SU-DHL-6 (cell line): ENCODE measurements around the gene OR2H2.

Source experiments
- H2AFZ ChIP-seq: fragments of 200-600 bp; sonication (generic); 2 replicates; pipeline ENCODE4 v1.6.1; 2014; ENCODE audit warnings: low read depth, mild to moderate bottlenecking, moderate library complexity, mixed read lengths, antibody characterized with exemption, low read length; ENCODE audit not compliant: severe bottlenecking
- H3F3A ChIP-seq: fragments of 200-600 bp; shearing (Covaris generic); 2 replicates; pipeline ENCODE4 v1.6.0; 2016; ENCODE audit warnings: antibody characterized with exemption, mild to moderate bottlenecking; ENCODE audit not compliant: insufficient read depth
- H3K27ac ChIP-seq: fragments of 200-600 bp; sonication (generic); 2 replicates; pipeline ENCODE4 v1.5.1; 2016; ENCODE audit warnings: low read depth, mild to moderate bottlenecking, low read length, moderate library complexity, mixed read lengths
- H3K27me3 ChIP-seq: fragments of 200-600 bp; sonication (generic), shearing (Covaris generic); 2 replicates; pipeline ENCODE4 v1.6.0; 2014; ENCODE audit warnings: mild to moderate bottlenecking, low read length
- H3K36me3 ChIP-seq: fragments of 200-600 bp; sonication (generic); 2 replicates; pipeline ENCODE4 v1.6.1; 2014; ENCODE audit warnings: mild to moderate bottlenecking, low read length, mixed read lengths
- H3K4me2 ChIP-seq: fragments of 300-600, 200-600 bp; shearing (Covaris generic), sonication (generic); 2 replicates; pipeline ENCODE4 v1.6.0; 2014; ENCODE audit warnings: low read length, low read depth, mild to moderate bottlenecking; ENCODE audit not compliant: poor library complexity, severe bottlenecking
- H3K4me3 ChIP-seq: fragments of 200-600 bp; sonication (generic); 2 replicates; pipeline ENCODE4 v1.5.1; 2014; ENCODE audit warnings: antibody characterized with exemption, low read length, mild to moderate bottlenecking, mixed read lengths; ENCODE audit not compliant: insufficient read depth, poor library complexity, severe bottlenecking
- H3K79me2 ChIP-seq: fragments of 200-600 bp; sonication (generic); 2 replicates; pipeline ENCODE4 v1.6.1; 2014; ENCODE audit warnings: mild to moderate bottlenecking, low read length, moderate library complexity; ENCODE audit not compliant: insufficient read depth
- H3K9ac ChIP-seq: fragments of 200-600 bp; sonication (generic); 2 replicates; pipeline ENCODE4 v1.7.0; 2014; ENCODE audit warnings: mild to moderate bottlenecking, low read length
- H3K9me2 ChIP-seq: fragments of 200-600 bp; sonication (generic); replicated peaks from 2 replicates; pipeline ENCODE4 v1.6.1; 2014; ENCODE audit warnings: low read length; ENCODE audit not compliant: insufficient read depth
- H3K9me3 ChIP-seq: fragments of 200-600 bp; sonication (generic); 2 replicates; pipeline ENCODE4 v1.6.1; 2014; ENCODE audit warnings: low read length, mixed read lengths; ENCODE audit not compliant: insufficient read depth
- H4K20me1 ChIP-seq: fragments of 200-600 bp; sonication (generic); 2 replicates; pipeline ENCODE4 v1.6.1; 2014; ENCODE audit warnings: low read depth, mild to moderate bottlenecking, antibody characterized with exemption, low read length, moderate library complexity, mixed read lengths
- EZH2phosphoT487 ChIP-seq: fragments of 200-600 bp; sonication (generic), shearing (Covaris generic); conservative IDR thresholded peaks from 2 replicates; pipeline ENCODE4 v1.6.1; 2018; ENCODE audit warnings: mild to moderate bottlenecking, antibody characterized with exemption, low read length, moderate library complexity, mixed read lengths
- TF ChIP-seq, protein P1 (sequence below): fragments of 200-600 bp; sonication (generic); IDR thresholded peaks from one replicate; pipeline ENCODE4 v1.5.1; 2017; ENCODE audit warnings: antibody characterized with exemption, mild to moderate bottlenecking, low read length, moderate library complexity; ENCODE audit not compliant: insufficient read depth, poor library complexity, severe bottlenecking

Gene OR2H2

DNA sequence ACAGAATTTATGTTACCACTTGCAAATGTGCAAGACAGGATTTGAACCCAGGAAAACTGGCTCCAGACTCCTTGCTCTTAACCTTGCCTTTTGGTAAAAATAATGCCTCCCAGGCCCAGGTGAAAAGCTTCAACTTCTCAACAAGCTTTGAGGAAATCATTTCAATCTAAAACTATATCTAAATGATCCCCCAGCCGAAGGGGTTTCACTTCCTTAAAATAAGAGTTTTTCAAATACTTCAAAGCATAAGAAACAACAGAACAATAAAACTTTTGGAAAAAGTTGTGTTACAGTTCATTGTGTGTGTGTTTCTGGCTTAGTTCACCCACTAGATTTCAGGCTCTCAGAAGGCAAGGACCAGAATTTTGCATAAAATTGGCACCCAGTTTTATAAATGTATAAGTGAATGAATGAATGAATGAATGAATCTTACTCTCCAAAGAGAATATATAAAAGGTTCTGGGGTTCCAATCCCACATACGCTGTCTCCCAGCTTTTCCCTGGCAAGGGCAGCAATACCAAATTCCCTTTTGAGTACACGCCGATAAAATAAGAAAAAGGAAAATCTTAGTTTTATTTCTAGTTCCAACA is 5.4 kb downstream of the OR2H2 start:
- no peaks in the 10 kb centered on the region for H3K27me3 ChIP-seq
- no peak overlapping the region for H3K27ac ChIP-seq
- no peak overlapping the region for H2AFZ ChIP-seq
- no peaks in the 10 kb centered on the region for H4K20me1 ChIP-seq
- H3K9me2 ChIP-seq, result no peaks in the 10 kb centered on the region
- H3K36me3 ChIP-seq, result no peaks in the 10 kb centered on the region
- no peaks in the 10 kb centered on the region for H3F3A ChIP-seq
- H3K9ac ChIP-seq, result no peak overlapping the region
- TF ChIP-seq EZH2phosphoT487, result no peak
- TF ChIP-seq, protein P1, sequence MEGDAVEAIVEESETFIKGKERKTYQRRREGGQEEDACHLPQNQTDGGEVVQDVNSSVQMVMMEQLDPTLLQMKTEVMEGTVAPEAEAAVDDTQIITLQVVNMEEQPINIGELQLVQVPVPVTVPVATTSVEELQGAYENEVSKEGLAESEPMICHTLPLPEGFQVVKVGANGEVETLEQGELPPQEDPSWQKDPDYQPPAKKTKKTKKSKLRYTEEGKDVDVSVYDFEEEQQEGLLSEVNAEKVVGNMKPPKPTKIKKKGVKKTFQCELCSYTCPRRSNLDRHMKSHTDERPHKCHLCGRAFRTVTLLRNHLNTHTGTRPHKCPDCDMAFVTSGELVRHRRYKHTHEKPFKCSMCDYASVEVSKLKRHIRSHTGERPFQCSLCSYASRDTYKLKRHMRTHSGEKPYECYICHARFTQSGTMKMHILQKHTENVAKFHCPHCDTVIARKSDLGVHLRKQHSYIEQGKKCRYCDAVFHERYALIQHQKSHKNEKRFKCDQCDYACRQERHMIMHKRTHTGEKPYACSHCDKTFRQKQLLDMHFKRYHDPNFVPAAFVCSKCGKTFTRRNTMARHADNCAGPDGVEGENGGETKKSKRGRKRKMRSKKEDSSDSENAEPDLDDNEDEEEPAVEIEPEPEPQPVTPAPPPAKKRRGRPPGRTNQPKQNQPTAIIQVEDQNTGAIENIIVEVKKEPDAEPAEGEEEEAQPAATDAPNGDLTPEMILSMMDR, result no peak
- H3K79me2 ChIP-seq, result no peaks in the 10 kb centered on the region
- H3K4me2 ChIP-seq, result no peak overlapping the region
- H3K9me3 ChIP-seq, result no peaks in the 10 kb centered on the region
- no peak overlapping the region for H3K4me3 ChIP-seq

- Histone ChIP-seq H3K36me3 (no peaks in the 10 kb centered on the region), H3K27me3 (no peaks in the 10 kb centered on the region), H3K9me2 (no peaks in the 10 kb centered on the region), H3K9me3 (no peaks in the 10 kb centered on the region), H3K27ac (no peak overlapping the region), H3K79me2 (no peaks in the 10 kb centered on the region), H3K9ac (no peak overlapping the region), H3K4me2 (no peak overlapping the region), H4K20me1 (no peaks in the 10 kb centered on the region), H3K4me3 (no peak overlapping the region), H3F3A (no peaks in the 10 kb centered on the region), H2AFZ (no peak overlapping the region)
- TF ChIP-seq, protein P1, result no peak
- no peak for TF ChIP-seq EZH2phosphoT487
These were observed 6.8 kb downstream of the OR2H2 start for GRCh38 chr6:29591677-29592076.

DNA sequence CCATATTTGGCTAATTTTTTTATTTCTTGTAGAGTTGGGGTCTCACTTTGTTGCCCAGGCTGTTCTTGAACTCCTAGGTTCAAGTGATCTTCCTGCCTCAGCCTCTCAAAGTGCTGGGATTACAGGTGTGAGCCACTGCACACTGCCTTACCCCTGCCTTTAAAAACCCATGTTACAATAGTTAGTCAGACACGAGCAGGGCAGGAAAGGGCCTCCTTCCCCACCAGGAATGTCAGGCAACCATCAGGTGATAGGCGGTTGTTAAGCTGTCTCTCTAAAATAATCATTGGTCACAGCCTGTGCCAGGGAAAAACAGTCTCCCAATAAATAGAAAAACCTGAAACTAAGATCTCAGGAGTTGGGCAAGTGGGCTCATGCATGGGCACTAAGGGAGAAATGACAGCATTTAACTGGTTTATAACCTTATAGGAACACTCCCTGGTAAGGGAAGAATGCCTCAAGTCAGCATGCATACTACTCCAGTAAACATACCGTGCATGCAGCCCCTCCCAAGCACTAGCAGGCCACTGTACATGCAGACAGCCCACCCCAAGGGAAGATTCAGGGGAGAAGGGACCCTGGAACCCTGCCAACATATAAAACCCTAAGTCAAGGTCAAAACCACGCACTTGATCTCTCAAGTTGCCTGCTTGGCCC is 8.4 kb downstream of the OR2H2 start:
- H3K79me2 ChIP-seq, result no peaks in the 10 kb centered on the region
- no peaks in the 10 kb centered on the region for H3K27me3 ChIP-seq
- no peak overlapping the region for H3K4me2 ChIP-seq
- H4K20me1 ChIP-seq, result no peaks in the 10 kb centered on the region
- H3K9me2 ChIP-seq, result no peaks in the 10 kb centered on the region
- no peak overlapping the region for H2AFZ ChIP-seq
- H3K4me3 ChIP-seq, result no peak overlapping the region
- H3F3A ChIP-seq, result no peaks in the 10 kb centered on the region
- no peak overlapping the region for H3K27ac ChIP-seq
- H3K36me3 ChIP-seq, result no peaks in the 10 kb centered on the region
- TF ChIP-seq, protein P1, result no peak
- no peak for TF ChIP-seq EZH2phosphoT487
- no peak overlapping the region for H3K9ac ChIP-seq
- H3K9me3 ChIP-seq, result no peaks in the 10 kb centered on the region
